ACC112 (cell line): ENCODE results near the gene CFAP221.

Source experiments
- H2AFZ ChIP-seq: fragments of 200-600 bp; sonication (generic); one replicate; pipeline ENCODE4 v1.6.0; 2017; ENCODE audit warnings: antibody characterized with exemption, low read length; ENCODE audit not compliant: unreplicated experiment
- H3K27ac ChIP-seq: fragments of 200-600 bp; sonication (generic); 2 replicates; pipeline ENCODE4 v1.5.1; 2014; ENCODE audit warnings: low read depth, mild to moderate bottlenecking, antibody characterized with exemption, low read length, moderate library complexity
- H3K27me3 ChIP-seq: fragments of 200-600 bp; sonication (generic); 2 replicates; pipeline ENCODE4 v1.6.1; 2014; ENCODE audit warnings: mild to moderate bottlenecking, antibody characterized with exemption, low read length, moderate library complexity, mixed read lengths; ENCODE audit not compliant: insufficient read depth
- H3K36me3 ChIP-seq: fragments of 200-600 bp; sonication (generic); 2 replicates; pipeline ENCODE4 v1.6.1; 2016; ENCODE audit warnings: mild to moderate bottlenecking, antibody characterized with exemption, low read length, moderate library complexity, mixed read lengths; ENCODE audit not compliant: insufficient read depth
- H3K4me1 ChIP-seq: fragments of 200-600 bp; sonication (generic); one replicate; pipeline ENCODE4 v1.6.1; 2016; ENCODE audit warnings: low read length, mixed read lengths; ENCODE audit not compliant: insufficient read depth, unreplicated experiment, control insufficient read depth
- H3K4me3 ChIP-seq: fragments of 200-600 bp; sonication (generic); 2 replicates; pipeline ENCODE4 v1.5.1; 2014; ENCODE audit warnings: mild to moderate bottlenecking, low read depth, low read length
- H3K79me2 ChIP-seq: fragments of 200-600 bp; sonication (generic); one replicate; pipeline ENCODE4 v1.6.0; 2016; ENCODE audit warnings: low read length; ENCODE audit not compliant: control insufficient read depth, unreplicated experiment, insufficient read depth

Gene CFAP221

GRCh38 chr2:119641562-119642258, 97.5 kb downstream of the CFAP221 start:
- no peak overlapping the region for H2AFZ ChIP-seq
- H3K27ac ChIP-seq: no peak overlapping the region
- no peak overlapping the region for H3K4me3 ChIP-seq
- H3K4me1 ChIP-seq: peaks cover 14% of the 10 kb centered on the region
- no peaks in the 10 kb centered on the region for H3K36me3 ChIP-seq
- H3K27me3 ChIP-seq: no peaks in the 10 kb centered on the region
- H3K79me2 ChIP-seq: no peaks in the 10 kb centered on the region

GRCh38 chr2:119644186-119644585, 99.9 kb downstream of the CFAP221 start:
- Histone ChIP-seq H3K27ac (no peak overlapping the region), H2AFZ (no peak overlapping the region), H3K4me3 (no peak overlapping the region), H3K4me1 (peaks cover 29% of the 10 kb centered on the region), H3K36me3 (no peaks in the 10 kb centered on the region), H3K27me3 (no peaks in the 10 kb centered on the region), H3K79me2 (no peaks in the 10 kb centered on the region)

GRCh38 chr2:119645173-119645855, 101.1 kb downstream of the CFAP221 start:
- no peaks in the 10 kb centered on the region for H3K79me2 ChIP-seq
- no peak overlapping the region for H3K4me3 ChIP-seq
- peak overlapping the region; percentile 1; the same call in 1 of the 2 replicates for H3K27ac ChIP-seq
- H3K27me3 ChIP-seq: no peaks in the 10 kb centered on the region
- H3K36me3 ChIP-seq: no peaks in the 10 kb centered on the region
- H3K4me1 ChIP-seq: peaks cover 36% of the 10 kb centered on the region
- no peak overlapping the region for H2AFZ ChIP-seq

DNA sequence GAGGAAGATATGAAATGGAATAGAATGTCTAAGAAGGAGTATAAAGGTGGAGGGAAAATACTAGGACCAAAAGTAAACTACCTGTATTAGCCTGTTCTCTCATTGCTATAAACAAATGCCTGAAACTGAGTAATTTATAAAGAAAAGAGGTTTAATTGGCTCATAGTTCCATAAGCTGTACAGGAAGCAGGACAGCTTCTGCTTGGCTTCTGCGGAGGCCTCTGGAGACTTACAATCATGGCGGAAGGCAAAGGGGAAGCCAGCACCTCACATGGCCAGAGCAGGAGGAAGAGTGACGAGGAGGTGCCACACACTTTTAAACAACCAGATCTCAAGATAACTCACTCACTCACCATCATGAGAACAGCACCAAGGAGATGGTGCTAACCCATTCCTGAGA, 101.9 kb downstream of the CFAP221 start:
- Histone ChIP-seq H3K79me2 (no peaks in the 10 kb centered on the region), H3K27me3 (no peaks in the 10 kb centered on the region), H3K4me3 (no peak overlapping the region), H2AFZ (no peak overlapping the region), H3K4me1 (peaks cover 41% of the 10 kb centered on the region), H3K27ac (no peak overlapping the region), H3K36me3 (no peaks in the 10 kb centered on the region)

GRCh38 chr2:119647440-119648169, 103.4 kb downstream of the CFAP221 start:
- Histone ChIP-seq H3K4me1 (peaks cover 49% of the 10 kb centered on the region), H2AFZ (no peak overlapping the region), H3K4me3 (no peak overlapping the region)

DNA sequence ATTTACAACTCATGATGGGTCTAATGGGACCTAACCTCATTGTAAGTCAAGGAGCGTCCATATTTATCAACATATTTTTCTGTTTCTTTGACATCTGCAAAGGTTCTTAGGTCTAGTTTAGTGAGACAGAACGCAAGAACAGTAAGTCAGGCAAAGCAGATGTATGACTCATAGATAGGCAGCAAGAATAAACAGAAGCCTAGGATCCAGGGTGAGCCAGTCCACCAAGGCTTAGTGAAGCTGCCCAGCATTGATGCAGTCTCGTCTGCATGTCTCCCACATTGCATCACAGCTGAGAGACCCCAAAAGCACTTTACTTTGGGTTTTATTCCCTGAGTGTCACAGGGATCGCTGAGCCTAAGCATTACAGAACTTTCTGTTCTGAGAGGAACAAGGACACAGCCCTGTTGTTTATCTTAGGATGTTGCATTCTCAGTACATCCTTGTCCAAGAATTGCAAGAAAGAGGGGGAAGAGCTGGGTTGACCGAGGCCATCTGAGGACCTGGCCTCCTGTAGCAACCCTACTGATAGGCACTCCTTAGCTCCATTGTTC, 105.2 kb downstream of the CFAP221 start:
- Histone ChIP-seq H3K27ac (peak overlapping the region; percentile 44), H2AFZ (no peak overlapping the region), H3K27me3 (no peaks in the 10 kb centered on the region), H3K36me3 (no peaks in the 10 kb centered on the region), H3K79me2 (no peaks in the 10 kb centered on the region), H3K4me3 (peak overlapping the region; percentile 24; the same call in 1 of the 2 replicates), H3K4me1 (peaks cover 47% of the 10 kb centered on the region)

More at GRCh38 chr2:119647440-119648169, 103.4 kb downstream of the CFAP221 start:
- no peaks in the 10 kb centered on the region for H3K79me2 ChIP-seq
- no peaks in the 10 kb centered on the region for H3K36me3 ChIP-seq
- no peak overlapping the region for H3K27ac ChIP-seq
- H3K27me3 ChIP-seq: no peaks in the 10 kb centered on the region

DNA sequence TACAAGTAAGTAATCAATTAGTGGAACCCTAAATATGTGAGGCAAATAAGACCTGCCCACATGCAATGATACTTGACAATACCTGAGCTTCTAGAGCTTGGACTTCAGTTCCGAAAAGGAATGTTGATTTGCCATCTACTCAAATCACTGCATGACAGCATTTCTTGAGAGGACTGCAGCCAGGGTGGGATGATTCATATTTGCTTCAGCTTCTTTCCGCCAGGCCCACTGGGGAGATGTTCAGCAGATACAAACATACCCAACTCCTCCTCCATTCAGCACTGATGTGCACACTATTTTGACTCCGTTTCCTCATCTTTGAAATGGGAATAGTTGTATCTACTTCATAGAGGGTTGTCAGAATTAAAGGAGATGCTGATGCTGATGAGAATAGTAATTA, 106.0 kb downstream of the CFAP221 start:
- H3K79me2 ChIP-seq: no peaks in the 10 kb centered on the region
- peaks cover 48% of the 10 kb centered on the region for H3K4me1 ChIP-seq
- no peaks in the 10 kb centered on the region for H3K36me3 ChIP-seq
- peak overlapping the region; percentile 44 for H3K27ac ChIP-seq
- H3K4me3 ChIP-seq: no peak overlapping the region
- H2AFZ ChIP-seq: no peak overlapping the region
- no peaks in the 10 kb centered on the region for H3K27me3 ChIP-seq

- Histone ChIP-seq H3K27me3 (no peaks in the 10 kb centered on the region), H3K4me1 (peaks cover 42% of the 10 kb centered on the region), H3K36me3 (no peaks in the 10 kb centered on the region), H3K4me3 (no peak overlapping the region), H3K79me2 (no peaks in the 10 kb centered on the region), H2AFZ (no peak overlapping the region), H3K27ac (no peak overlapping the region)
Measured at GRCh38 chr2:119650846-119651370, 106.7 kb downstream of the CFAP221 start.

DNA sequence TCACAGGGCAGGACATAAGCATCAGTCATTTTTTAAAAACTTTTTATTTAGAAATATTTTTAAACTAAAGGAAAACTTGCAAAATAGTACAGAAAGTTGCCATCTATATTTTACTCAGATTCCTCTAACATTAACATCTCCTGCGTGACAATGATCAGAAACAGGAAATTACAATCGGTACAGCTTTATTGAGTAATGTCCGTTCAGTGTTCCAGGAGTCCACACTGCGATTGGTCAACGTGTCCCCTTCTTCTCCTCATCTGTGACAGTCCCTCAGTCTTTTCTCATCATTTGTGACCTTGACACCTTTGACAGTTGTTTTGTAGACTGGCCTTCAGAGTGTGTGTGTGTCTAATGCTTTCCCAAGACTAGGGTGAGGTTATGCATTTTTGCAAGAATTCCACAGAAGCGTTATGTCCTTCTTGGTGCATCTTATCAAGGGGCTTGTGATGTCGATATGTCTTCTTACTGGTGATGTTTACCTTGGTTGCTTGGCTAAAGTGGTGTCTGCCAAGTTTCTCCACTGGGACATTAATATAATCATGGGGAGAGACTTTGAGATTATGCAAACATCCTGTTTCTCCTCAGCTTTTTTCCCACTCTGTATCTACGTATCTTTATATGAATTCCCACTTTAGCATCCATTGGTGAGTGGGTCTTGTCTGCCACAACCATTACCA, 113.4 kb downstream of the CFAP221 start:
- no peaks in the 10 kb centered on the region for H3K27me3 ChIP-seq
- H2AFZ ChIP-seq: no peak overlapping the region
- H3K4me1 ChIP-seq: peaks cover 5% of the 10 kb centered on the region
- H3K79me2 ChIP-seq: no peaks in the 10 kb centered on the region
- no peak overlapping the region for H3K4me3 ChIP-seq
- no peaks in the 10 kb centered on the region for H3K36me3 ChIP-seq
- H3K27ac ChIP-seq: no peak overlapping the region
